HepG2 (cell line): ENCODE measurements around the gene ELOVL7. TPM values are rescaled to one million over a fixed set of nuclear protein-coding genes. Genes with fewer than 3 reads are reported as not detected.

ENCODE experiments used
- ATAC-seq: fragments of 200-7000 bp; cut with Tn5 transposase; 3 replicates; pipeline ENCODE4 v1.9.1; 2020; ENCODE audit warnings: mild to moderate bottlenecking, moderate library complexity
- BruUV-seq: library from RNA; stranded (reverse); fragments of 400-500 nt; replicated peaks from 2 replicates; lab custom pipeline; 2021; lab: Mats Ljungman, UMichigan
- CTCF ChIA-PET: fragments of 300-600 bp; formaldehyde crosslinking; extraction: SDS; loops from one replicate; lab custom pipeline; 2021; ENCODE audit warnings: low total read pairs, inconsistent platforms, low intra/inter-chr PET ratio; lab: Yijun Ruan, JAX
- POLR2A ChIA-PET: fragments of 350-600 bp; sonication (Branson Sonifier 250); formaldehyde crosslinking; loops from one replicate; lab custom pipeline; 2020; ENCODE audit warnings: antibody characterized with exemption, inconsistent platforms; lab: Yijun Ruan, JAX
- DNase-seq: peaks from one replicate; pipeline ENCODE4 v3.0.0-alpha.2; 2015; ENCODE audit warnings: low spot score
- FAIRE-seq: peaks from 3 replicates; lab custom pipeline; 2011; peaks lifted over from hg19 to GRCh38; lab: Jason Lieb, UNC
- H2AFZ ChIP-seq: one replicate; pipeline ENCODE4 v1.6.1; 2011; ENCODE audit warnings: low read length, inconsistent platforms
- H3K27ac ChIP-seq: fragments of 300-600 bp; 3 replicates; pipeline ENCODE4 v1.8.0; 2011; ENCODE audit warnings: mixed run types, mild to moderate bottlenecking, mixed read lengths, low read length, inconsistent platforms; ENCODE audit not compliant: insufficient read depth; ENCODE audit errors: extremely low read length
- H3K27me3 ChIP-seq, 2 experiments: fragments of 200-600 bp in 1 of 2; 2 replicates in 1 of 2; 3 replicates in 1 of 2; pipeline versions ENCODE4 v1.6.0 to v1.8.0; 2011; ENCODE audit warnings: low read length in 2 of 2, mild to moderate bottlenecking in 2 of 2, moderate library complexity in 2 of 2, inconsistent platforms in 1 of 2; ENCODE audit not compliant: insufficient read depth in 2 of 2, control insufficient read depth in 1 of 2
- H3K36me3 ChIP-seq, 2 experiments: fragments of 200-600 bp in 1 of 2; replicated peaks in 1 of 2; 2 replicates in 1 of 2; 3 replicates in 1 of 2; pipeline versions ENCODE4 v1.5.1 to v1.8.0; 2011; ENCODE audit warnings: low read length in 2 of 2, inconsistent platforms in 1 of 2; ENCODE audit not compliant: insufficient read depth in 2 of 2, control insufficient read depth in 1 of 2
- H3K4me1 ChIP-seq: 2 replicates; pipeline ENCODE4 v1.5.1; 2012; ENCODE audit warnings: low read length, inconsistent platforms; ENCODE audit not compliant: insufficient read depth
- H3K4me2 ChIP-seq: 2 replicates; pipeline ENCODE4 v1.6.0; 2011; ENCODE audit warnings: low read depth, low read length, inconsistent platforms
- H3K4me3 ChIP-seq, 3 experiments: fragments of 200-600 bp in 1 of 3; sonication (generic), shearing (Covaris generic) in 1 of 3; replicated peaks in 1 of 3; 2 replicates each; pipeline ENCODE4 v1.5.1; 2011 to 2016; ENCODE audit warnings: low read length in 3 of 3, inconsistent platforms in 2 of 3, low read depth in 2 of 3, mild to moderate bottlenecking in 2 of 3, control low read depth in 1 of 3, mixed read lengths in 1 of 3; ENCODE audit not compliant: insufficient read depth in 1 of 3
- H3K79me2 ChIP-seq: one replicate; pipeline ENCODE4 v1.6.1; 2011; ENCODE audit warnings: low read length, inconsistent platforms; ENCODE audit not compliant: insufficient read depth
- H3K9ac ChIP-seq: 2 replicates; pipeline ENCODE4 v1.6.0; 2011; ENCODE audit warnings: mild to moderate bottlenecking, low read depth, low read length, inconsistent platforms; ENCODE audit not compliant: insufficient read depth
- H3K9me3 ChIP-seq: 2 replicates; pipeline ENCODE4 v1.5.1; 2012; ENCODE audit warnings: mild to moderate bottlenecking, low read length
- H4K20me1 ChIP-seq: 2 replicates; pipeline ENCODE4 v1.6.0; 2011; ENCODE audit warnings: inconsistent platforms, mild to moderate bottlenecking, low read length, moderate library complexity; ENCODE audit not compliant: insufficient read depth
- EHMT2 ChIP-seq: fragments of 200-600 bp; sonication (generic); IDR thresholded peaks from 2 replicates; pipeline ENCODE4 v1.7.0; 2017; ENCODE audit warnings: antibody characterized with exemption, low read depth, low read length, borderline replicate concordance
- KMT2B ChIP-seq: IDR thresholded peaks from 2 replicates; pipeline ENCODE4 v1.6.1; 2016; ENCODE audit warnings: missing genetic modification reagents, missing compliant biosample characterization
- TMF1 ChIP-seq: sonication (generic); formaldehyde crosslinking; IDR thresholded peaks from 2 replicates; pipeline ENCODE4 v1.8.1; 2022; ENCODE audit warnings: low read depth, missing genetic modification reagents
- ZNF672 ChIP-seq: sonication (generic); formaldehyde crosslinking; IDR thresholded peaks from 2 replicates; pipeline ENCODE4 v1.8.1; 2022; ENCODE audit warnings: missing genetic modification reagents
- WGBS: methylation state at CpG from one replicate; pipeline ENCODE4 v1.1.6; 2017; ENCODE audit warnings: low lambda C conversion rate; 5-methylcytosine and 5-hydroxymethylcytosine counted together
- in situ Hi-C: cut with HindIII; loops from 2 replicates; pipeline ENCODE4 v1.10.0; 2017; ENCODE audit warnings: low pct_unique_long_range_greater_than_20kb; ENCODE audit not compliant: extremely low pct_ligation_motif_present
- intact Hi-C: fragments of 100-400 bp; cut with micrococcal nuclease; formaldehyde crosslinking; loops from one replicate; pipeline ENCODE4 v1.10.0; 2022; ENCODE audit not compliant: unreplicated experiment
- polyA plus RNA-seq, 8 experiments: library from polyadenylated mRNA; depleted of rRNA in 3 of 8; stranded (reverse) in 7 of 8; unstranded in 1 of 8; fragments of >200 nt; fragmentation: Illumina TruSeq in 4 of 8; extraction: Trizol in 4 of 8; gene quantifications; 2 replicates each; pipeline versions ENCODE4 v1.2.1 to v1.2.3, GENCODE V29; 2011 to 2016; ENCODE audit warnings: low read depth in 4 of 8, missing spikeins in 1 of 8, mixed read lengths in 1 of 8; ENCODE audit not compliant: insufficient read depth in 1 of 8
- total RNA-seq, 5 experiments: library from RNA; depleted of rRNA; stranded (reverse); fragments of >200 nt; fragmentation: Illumina TruSeq; extraction: Trizol; gene quantifications; 2 replicates each; pipeline ENCODE4 v1.2.3, GENCODE V29; 2016; ENCODE audit warnings: low read depth in 1 of 5
- TF ChIP-seq, protein P1 (sequence below): sonication (generic); formaldehyde crosslinking; IDR thresholded peaks from 2 replicates; pipeline ENCODE4 v1.5.0; 2020; ENCODE audit warnings: missing genetic modification reagents
- TF ChIP-seq, protein P2 (sequence below): sonication (generic); formaldehyde crosslinking; IDR thresholded peaks from 2 replicates; pipeline ENCODE4 v1.4.0; 2020; ENCODE audit warnings: low read depth, mild to moderate bottlenecking, missing genetic modification reagents
- TF ChIP-seq, protein P3 (sequence below): IDR thresholded peaks from 2 replicates; pipeline ENCODE4 v1.6.1; 2016; ENCODE audit warnings: control low read depth

Gene ELOVL7
- total and polyA plus RNA-seq, 2 of the 13 experiments (the other 11 are each of a cell fraction or from before 2014, with no cell fraction given), result 4.5 to 7.3 TPM

DNA sequence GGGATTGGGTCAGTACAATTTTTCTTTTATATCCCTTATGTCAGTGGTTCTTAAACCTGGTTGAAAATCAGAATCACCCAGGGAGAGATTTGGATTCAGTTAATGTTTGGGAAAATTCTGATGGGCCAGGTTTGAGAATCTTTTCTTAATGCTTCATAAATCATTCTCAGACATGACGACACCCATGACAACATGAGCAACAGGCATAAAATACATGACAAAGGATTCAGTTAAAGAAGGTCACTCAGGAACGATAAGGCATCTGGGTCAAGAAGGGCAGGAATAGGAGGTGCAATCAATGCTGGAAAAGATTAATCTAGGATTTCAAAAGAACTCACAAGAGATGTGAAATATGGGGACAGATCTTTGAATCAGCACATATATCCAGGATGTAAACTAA, 41.8 kb downstream of the ELOVL7 start:
- Histone ChIP-seq H3K9me3 (no peaks in the 10 kb centered on the region), H3K27ac (no peak overlapping the region), H3K79me2 (no peaks in the 10 kb centered on the region), H3K4me1 (peaks cover 10% of the 10 kb centered on the region), H3K36me3 (no peaks in the 10 kb centered on the region)
- in situ Hi-C loops, result no loop called here
- no TSS peak for BruUV-seq
- ATAC-seq (no peak), FAIRE-seq (no peak), DNase-seq (no peak)
- WGBS, result 68% methylated on average over 2 of the region's 2 CpGs
- CTCF ChIA-PET, result no interaction called here
- TF ChIP-seq, protein P1, sequence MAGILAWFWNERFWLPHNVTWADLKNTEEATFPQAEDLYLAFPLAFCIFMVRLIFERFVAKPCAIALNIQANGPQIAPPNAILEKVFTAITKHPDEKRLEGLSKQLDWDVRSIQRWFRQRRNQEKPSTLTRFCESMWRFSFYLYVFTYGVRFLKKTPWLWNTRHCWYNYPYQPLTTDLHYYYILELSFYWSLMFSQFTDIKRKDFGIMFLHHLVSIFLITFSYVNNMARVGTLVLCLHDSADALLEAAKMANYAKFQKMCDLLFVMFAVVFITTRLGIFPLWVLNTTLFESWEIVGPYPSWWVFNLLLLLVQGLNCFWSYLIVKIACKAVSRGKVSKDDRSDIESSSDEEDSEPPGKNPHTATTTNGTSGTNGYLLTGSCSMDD (CRISPR knock-in tag), result no peak
- no peak for TF ChIP-seq TMF1
- TF ChIP-seq, protein P2, sequence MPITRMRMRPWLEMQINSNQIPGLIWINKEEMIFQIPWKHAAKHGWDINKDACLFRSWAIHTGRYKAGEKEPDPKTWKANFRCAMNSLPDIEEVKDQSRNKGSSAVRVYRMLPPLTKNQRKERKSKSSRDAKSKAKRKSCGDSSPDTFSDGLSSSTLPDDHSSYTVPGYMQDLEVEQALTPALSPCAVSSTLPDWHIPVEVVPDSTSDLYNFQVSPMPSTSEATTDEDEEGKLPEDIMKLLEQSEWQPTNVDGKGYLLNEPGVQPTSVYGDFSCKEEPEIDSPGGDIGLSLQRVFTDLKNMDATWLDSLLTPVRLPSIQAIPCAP (CRISPR knock-in tag), result no peak
- TF ChIP-seq, protein P3, sequence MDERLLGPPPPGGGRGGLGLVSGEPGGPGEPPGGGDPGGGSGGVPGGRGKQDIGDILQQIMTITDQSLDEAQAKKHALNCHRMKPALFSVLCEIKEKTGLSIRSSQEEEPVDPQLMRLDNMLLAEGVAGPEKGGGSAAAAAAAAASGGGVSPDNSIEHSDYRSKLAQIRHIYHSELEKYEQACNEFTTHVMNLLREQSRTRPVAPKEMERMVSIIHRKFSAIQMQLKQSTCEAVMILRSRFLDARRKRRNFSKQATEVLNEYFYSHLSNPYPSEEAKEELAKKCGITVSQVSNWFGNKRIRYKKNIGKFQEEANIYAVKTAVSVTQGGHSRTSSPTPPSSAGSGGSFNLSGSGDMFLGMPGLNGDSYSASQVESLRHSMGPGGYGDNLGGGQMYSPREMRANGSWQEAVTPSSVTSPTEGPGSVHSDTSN (CRISPR knock-in tag), result no peak
- no peak for TF ChIP-seq ZNF672 (CRISPR knock-in tag)
- TF ChIP-seq KMT2B (CRISPR knock-in tag), result no peak
- TF ChIP-seq EHMT2, result no peak
- TF ChIP-seq, all 625 proteins: peak for 0
- Histone ChIP-seq H3K9ac (no peak overlapping the region), H2AFZ (no peak overlapping the region), H4K20me1 (no peaks in the 10 kb centered on the region), H3K27me3 (no peaks in the 10 kb centered on the region), H3K4me3 (no peak overlapping the region), H3K4me2 (no peak overlapping the region)
- intact Hi-C loops, result no loop called here
- POLR2A ChIA-PET, result no interaction called here
